ENCODE measurements around the gene TSTD1.

TSTD1 gene

GRCh38 chr1:161038523-161039153, at the start of gene TSTD1:
TSS of gene TSTD1 (minus strand) at chr1:161038964. CDS start at chr1:161038889, 75 bp downstream.
- DNase-seq (ENCODE audit: low read depth), result peak; percentile 65

- no peak for DNase-seq (ENCODE audit: low read depth)
Observed at GRCh38 chr1:161086457-161086856, 47.7 kb upstream of the TSTD1 start.

GRCh38 chr1:161085165-161085564, 46.4 kb upstream of the TSTD1 start:
- DNase-seq (ENCODE audit: low read depth), result no peak

- no peak for DNase-seq (ENCODE audit: low read depth)
Observed at GRCh38 chr1:161084597-161084988, 45.8 kb upstream of the TSTD1 start.

GRCh38 chr1:161083748-161084596, 45.2 kb upstream of the TSTD1 start:
- DNase-seq (ENCODE audit: low read depth), result no peak

- no peak for DNase-seq (ENCODE audit: low read depth)
Observed at GRCh38 chr1:161082996-161083747, 44.4 kb upstream of the TSTD1 start.

- no peak for DNase-seq (ENCODE audit: low read depth)
Observed at GRCh38 chr1:161082483-161082882, 43.7 kb upstream of the TSTD1 start.

- DNase-seq (ENCODE audit: low read depth), result no peak
Observed at GRCh38 chr1:161081519-161081918, 42.8 kb upstream of the TSTD1 start.

- no peak for DNase-seq (ENCODE audit: low read depth)
Observed at GRCh38 chr1:161080441-161081405, 42.0 kb upstream of the TSTD1 start.

GRCh38 chr1:161079436-161080110, 40.8 kb upstream of the TSTD1 start:
- no peak for DNase-seq (ENCODE audit: low read depth)

- DNase-seq (ENCODE audit: low read depth), result no peak
Observed at GRCh38 chr1:161077426-161077825, 38.7 kb upstream of the TSTD1 start.

GRCh38 chr1:161076410-161076809, 37.6 kb upstream of the TSTD1 start:
- no peak for DNase-seq (ENCODE audit: low read depth)

- no peak for DNase-seq (ENCODE audit: low read depth)
Observed at GRCh38 chr1:161074676-161075368, 36.1 kb upstream of the TSTD1 start.

- no peak for DNase-seq (ENCODE audit: low read depth)
Observed at GRCh38 chr1:161073474-161074121, 34.8 kb upstream of the TSTD1 start.

GRCh38 chr1:161072751-161073449, 34.1 kb upstream of the TSTD1 start:
- no peak for DNase-seq (ENCODE audit: low read depth)

- DNase-seq (ENCODE audit: low read depth), result peak; percentile 19
Observed at GRCh38 chr1:161071886-161072371, 33.2 kb upstream of the TSTD1 start.

- DNase-seq (ENCODE audit: low read depth), result no peak
Observed at GRCh38 chr1:161070761-161071160, 32.0 kb upstream of the TSTD1 start.

GRCh38 chr1:161069731-161070270, 31.0 kb upstream of the TSTD1 start, which contains the start of gene ARHGAP30:
TSS of gene ARHGAP30 (minus strand) at chr1:161069891. CDS start at chr1:161069624, 267 bp downstream.
- peak; percentile 63 for DNase-seq (ENCODE audit: low read depth)

GRCh38 chr1:161069241-161069640, 30.5 kb upstream of the TSTD1 start:
- DNase-seq (ENCODE audit: low read depth), result no peak

All from stimulated activated CD8-positive, alpha-beta memory T cell treated with anti-CD3 and anti-CD28 coated beads, Interleukin-15, amount 100 ng/mL, for 1 hour (primary cell).